Bronchial epithelial cell (primary cell): Measurements from ENCODE around the gene XAGE3. TPM values are rescaled to one million over a fixed set of nuclear protein-coding genes. Genes with fewer than 3 reads are reported as not detected.
"Not testable (repeated sequence)": the region's sequence is repeated elsewhere in the genome, so short reads cannot be mapped to it uniquely, and the experiment has no call there.

Experiments used
- DNase-seq: peaks from one replicate; pipeline ENCODE4 v3.0.0-alpha.2; 2010; ENCODE audit warnings: low read depth
- FAIRE-seq: peaks from 2 replicates; lab custom pipeline; 2011; peaks lifted over from hg19 to GRCh38; lab: Jason Lieb, UNC
- H3K27me3 ChIP-seq: 2 replicates; pipeline ENCODE4 v1.5.1; 2011; ENCODE audit warnings: low read length; ENCODE audit not compliant: control insufficient read depth, insufficient read depth
- H3K36me3 ChIP-seq: 2 replicates; pipeline ENCODE4 v1.5.1; 2011; ENCODE audit warnings: low read length; ENCODE audit not compliant: control insufficient read depth, insufficient read depth
- H3K4me3 ChIP-seq: 2 replicates; pipeline ENCODE4 v1.5.1; 2011; ENCODE audit warnings: mild to moderate bottlenecking, low read depth, low read length, control low read depth
- total RNA-seq: library from RNA; depleted of rRNA; stranded (reverse); fragments of >200 nt; gene quantifications from 2 replicates; pipeline ENCODE4 v1.2.1, GENCODE V29; 2014
- TF ChIP-seq, protein P1 (sequence below): IDR thresholded peaks from 2 replicates; pipeline ENCODE4 v1.5.1; 2011; ENCODE audit warnings: mild to moderate bottlenecking, moderate library complexity, low read length, control low read depth, inconsistent platforms; ENCODE audit not compliant: insufficient read depth, severe bottlenecking

XAGE3 gene, protein sequence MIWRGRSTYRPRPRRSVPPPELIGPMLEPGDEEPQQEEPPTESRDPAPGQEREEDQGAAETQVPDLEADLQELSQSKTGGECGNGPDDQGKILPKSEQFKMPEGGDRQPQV
- total RNA-seq, result not detected in 2 replicates

DNA sequence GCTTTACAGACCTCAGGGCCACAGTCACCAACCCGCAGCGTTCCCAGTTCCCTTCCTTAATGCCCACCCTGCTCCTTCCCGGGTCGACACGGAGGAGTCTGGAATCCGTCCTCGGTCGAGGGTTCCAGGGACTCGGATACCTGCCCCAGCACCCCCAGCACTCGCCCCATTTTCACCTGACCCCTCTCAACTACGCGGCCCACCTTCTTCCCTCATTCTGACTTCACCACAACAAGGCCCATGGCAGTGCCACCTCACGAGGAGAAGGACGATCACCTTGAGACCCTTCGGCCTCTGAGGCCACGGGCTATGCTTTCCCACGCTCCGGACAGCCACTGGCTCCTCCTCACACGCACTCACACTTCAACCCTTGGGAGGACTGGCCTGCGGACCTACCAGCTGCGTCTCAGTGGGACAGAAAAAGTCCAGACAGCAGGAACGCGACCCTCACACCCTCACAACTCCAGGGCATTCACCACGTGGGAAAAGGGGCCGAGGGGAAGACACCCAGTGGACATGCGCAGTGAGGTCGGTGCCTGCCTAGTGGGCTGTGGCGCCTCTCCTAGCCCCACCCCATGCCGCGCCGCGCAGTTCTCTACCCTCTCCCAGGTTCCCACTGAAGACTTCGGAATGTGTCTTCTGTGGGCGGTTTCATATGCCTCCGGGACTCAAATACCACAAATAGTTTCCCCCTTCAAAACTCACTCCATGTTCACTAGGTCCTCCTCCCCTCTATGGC is at the start of gene XAGE3:
Gene XAGE3 (minus strand): TSS at position 474 of the 739 bp plus-strand sequence. CDS start 950 bp downstream, outside the sequence.
- TF ChIP-seq, protein P1, sequence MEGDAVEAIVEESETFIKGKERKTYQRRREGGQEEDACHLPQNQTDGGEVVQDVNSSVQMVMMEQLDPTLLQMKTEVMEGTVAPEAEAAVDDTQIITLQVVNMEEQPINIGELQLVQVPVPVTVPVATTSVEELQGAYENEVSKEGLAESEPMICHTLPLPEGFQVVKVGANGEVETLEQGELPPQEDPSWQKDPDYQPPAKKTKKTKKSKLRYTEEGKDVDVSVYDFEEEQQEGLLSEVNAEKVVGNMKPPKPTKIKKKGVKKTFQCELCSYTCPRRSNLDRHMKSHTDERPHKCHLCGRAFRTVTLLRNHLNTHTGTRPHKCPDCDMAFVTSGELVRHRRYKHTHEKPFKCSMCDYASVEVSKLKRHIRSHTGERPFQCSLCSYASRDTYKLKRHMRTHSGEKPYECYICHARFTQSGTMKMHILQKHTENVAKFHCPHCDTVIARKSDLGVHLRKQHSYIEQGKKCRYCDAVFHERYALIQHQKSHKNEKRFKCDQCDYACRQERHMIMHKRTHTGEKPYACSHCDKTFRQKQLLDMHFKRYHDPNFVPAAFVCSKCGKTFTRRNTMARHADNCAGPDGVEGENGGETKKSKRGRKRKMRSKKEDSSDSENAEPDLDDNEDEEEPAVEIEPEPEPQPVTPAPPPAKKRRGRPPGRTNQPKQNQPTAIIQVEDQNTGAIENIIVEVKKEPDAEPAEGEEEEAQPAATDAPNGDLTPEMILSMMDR, result no peak
- no peak within 1 kb of the TSS for H3K4me3 ChIP-seq
- no peak for FAIRE-seq
- H3K36me3 ChIP-seq, result no peaks in the 10 kb centered on the region
- no peaks in the 10 kb centered on the region for H3K27me3 ChIP-seq
- DNase-seq, result no peak

DNA sequence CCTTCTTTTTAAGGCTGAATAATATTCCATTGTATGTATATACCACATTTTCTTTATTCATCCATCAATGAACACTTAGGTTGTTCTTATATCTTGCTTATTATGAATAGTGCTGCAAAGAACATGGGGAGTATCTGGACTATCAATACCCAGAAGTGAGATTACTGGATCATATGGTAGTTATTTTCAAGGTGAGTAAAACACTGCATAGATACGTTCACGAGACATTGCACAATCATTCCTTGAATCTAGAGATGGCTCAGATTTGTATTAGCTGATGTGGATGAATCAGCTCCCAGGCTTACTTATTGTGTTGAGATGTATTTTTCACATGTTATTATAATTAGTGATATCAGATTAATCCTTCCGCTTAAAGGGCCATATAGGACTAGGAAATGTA is 46.8 kb upstream of the XAGE3 start:
- not testable (repeated sequence) for H3K36me3 ChIP-seq, DNase-seq, FAIRE-seq

DNA sequence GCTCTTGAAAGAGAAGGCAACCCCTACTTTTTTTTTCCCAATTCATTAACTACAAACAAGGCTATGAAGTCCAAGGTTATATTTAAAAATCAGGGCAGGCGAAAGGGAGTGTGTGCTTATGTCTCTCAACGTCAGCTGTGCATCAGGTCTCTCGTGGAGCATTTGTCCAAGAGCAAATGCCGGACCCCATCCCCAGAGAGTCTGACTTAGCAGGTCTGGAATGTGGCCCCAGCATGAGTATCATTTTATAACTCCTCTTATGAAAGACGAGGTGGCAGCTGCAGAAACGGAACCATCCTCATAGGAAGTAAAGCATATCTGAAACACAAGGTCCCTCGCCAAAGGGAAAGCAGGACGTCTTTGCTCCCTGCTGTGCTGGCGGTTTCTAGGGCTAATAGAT is 45.8 kb upstream of the XAGE3 start:
- not testable (repeated sequence) for H3K36me3 ChIP-seq, H3K27me3 ChIP-seq, DNase-seq, FAIRE-seq, H3K4me3 ChIP-seq

More for the DNA sequence above, 46.8 kb upstream of the XAGE3 start:
- not testable (repeated sequence) for H3K27me3 ChIP-seq, H3K4me3 ChIP-seq

DNA sequence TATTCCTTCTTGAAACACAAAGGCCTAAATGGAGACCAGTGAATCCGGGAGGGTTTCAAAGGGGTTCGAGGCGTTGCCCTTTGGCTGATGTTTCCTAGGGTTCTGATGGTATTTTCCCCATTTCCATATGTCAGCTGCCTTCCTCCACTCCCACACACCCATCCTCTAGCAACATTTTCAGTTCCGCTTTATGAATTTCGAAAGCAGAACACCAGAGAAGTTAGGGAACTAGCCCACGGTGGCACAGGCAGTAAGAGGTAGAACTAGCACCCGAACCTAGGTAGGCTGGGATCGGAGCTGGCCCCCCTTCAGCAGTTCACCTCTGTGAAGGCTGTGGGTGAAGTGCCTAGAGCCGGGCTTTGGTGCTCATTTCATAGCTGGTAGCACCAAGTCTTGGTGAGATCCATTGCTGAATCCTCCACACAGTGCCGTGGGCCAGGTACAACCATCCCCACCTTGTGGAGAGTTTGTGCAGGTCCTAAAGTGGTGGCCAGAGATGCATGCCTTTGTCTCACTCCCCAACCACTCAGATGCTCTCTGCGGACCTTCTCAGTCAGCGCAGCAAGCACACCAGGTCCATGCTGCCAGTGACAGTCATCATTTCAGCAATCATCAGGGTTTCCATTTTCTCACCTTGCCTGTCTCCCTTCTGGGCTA is 41.6 kb upstream of the XAGE3 start:
- DNase-seq, H3K27me3 ChIP-seq, H3K36me3 ChIP-seq, H3K4me3 ChIP-seq: not testable (repeated sequence)
- peak; percentile 86 for FAIRE-seq

DNA sequence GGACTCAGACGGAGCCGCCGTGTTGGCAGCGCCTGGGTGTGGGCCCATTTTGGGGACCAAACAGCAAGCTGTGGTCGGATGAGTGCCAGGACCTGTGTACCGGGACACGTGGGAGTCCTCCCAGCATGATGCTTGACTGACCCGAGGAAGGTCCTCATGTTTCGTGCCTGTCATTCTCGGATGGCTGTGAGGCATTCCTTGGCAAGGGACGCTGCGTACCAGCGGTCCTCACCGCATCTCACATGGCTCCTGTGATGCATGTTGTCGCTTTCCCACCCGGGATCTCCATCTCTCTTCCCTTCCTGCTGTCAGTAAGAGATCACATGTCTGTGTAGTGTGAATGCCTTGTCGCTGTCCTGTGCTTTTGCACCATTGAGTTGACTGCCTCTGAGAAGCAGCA is 40.0 kb upstream of the XAGE3 start:
- H3K27me3 ChIP-seq, H3K4me3 ChIP-seq, H3K36me3 ChIP-seq, DNase-seq, FAIRE-seq: not testable (repeated sequence)

DNA sequence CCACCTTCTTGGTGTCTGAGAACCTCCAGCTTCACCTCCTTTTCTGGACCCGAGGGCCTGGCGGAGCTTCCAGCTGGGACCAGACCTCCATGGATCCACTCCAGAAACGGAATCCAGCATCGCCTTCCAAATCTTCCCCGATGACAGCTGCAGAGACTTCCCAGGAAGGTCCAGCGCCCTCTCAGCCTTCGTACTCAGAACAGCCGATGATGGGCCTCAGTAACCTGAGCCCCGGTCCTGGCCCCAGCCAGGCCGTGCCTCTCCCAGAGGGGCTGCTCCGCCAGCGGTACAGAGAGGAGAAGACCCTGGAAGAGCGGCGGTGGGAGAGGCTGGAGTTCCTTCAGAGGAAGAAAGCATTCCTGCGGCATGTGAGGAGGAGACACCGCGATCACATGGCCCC is 39.3 kb upstream of the XAGE3 start:
- not testable (repeated sequence) for H3K27me3 ChIP-seq, DNase-seq, H3K36me3 ChIP-seq, H3K4me3 ChIP-seq, FAIRE-seq

DNA sequence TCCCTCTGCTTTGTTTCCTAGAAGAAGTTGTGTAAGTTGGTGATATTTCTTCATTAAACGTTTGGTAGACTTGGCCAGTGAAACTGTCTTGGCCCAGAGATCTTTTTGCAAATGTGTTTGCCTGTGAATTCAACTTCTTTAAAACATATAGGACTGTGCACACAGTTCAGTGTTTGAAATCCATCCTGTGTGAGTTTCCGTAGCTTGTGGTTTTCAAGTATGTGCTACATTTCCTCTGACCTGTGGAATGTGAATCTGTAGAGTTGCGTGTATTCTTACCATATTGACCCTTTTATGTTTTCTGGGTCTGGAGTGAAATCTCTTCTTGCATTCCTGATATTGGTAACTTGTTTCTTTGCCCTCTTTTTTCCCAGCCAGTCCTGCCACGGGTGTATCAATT is 38.2 kb upstream of the XAGE3 start:
- not testable (repeated sequence) for H3K4me3 ChIP-seq, DNase-seq, H3K36me3 ChIP-seq, H3K27me3 ChIP-seq, FAIRE-seq

DNA sequence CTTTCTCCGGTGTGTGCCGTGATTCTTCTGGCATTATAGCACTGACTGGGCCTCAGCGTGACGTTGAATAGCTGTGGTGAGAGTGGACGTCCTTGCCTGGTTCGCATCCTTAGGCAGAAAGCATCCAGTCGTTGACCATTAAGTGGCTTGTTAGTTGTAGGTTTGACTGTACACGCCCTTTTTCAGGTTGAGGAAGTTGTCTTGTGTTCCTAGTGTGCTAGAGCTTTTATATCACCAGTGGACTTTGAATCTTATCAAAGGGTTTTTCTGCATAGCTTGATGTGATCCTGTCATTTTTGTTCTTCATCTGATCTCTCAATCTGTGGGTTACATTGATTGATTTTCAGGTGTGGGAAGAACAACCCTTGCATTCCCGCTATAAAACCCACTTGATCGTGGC is 37.6 kb upstream of the XAGE3 start:
- not testable (repeated sequence) for DNase-seq, H3K36me3 ChIP-seq, FAIRE-seq

DNA sequence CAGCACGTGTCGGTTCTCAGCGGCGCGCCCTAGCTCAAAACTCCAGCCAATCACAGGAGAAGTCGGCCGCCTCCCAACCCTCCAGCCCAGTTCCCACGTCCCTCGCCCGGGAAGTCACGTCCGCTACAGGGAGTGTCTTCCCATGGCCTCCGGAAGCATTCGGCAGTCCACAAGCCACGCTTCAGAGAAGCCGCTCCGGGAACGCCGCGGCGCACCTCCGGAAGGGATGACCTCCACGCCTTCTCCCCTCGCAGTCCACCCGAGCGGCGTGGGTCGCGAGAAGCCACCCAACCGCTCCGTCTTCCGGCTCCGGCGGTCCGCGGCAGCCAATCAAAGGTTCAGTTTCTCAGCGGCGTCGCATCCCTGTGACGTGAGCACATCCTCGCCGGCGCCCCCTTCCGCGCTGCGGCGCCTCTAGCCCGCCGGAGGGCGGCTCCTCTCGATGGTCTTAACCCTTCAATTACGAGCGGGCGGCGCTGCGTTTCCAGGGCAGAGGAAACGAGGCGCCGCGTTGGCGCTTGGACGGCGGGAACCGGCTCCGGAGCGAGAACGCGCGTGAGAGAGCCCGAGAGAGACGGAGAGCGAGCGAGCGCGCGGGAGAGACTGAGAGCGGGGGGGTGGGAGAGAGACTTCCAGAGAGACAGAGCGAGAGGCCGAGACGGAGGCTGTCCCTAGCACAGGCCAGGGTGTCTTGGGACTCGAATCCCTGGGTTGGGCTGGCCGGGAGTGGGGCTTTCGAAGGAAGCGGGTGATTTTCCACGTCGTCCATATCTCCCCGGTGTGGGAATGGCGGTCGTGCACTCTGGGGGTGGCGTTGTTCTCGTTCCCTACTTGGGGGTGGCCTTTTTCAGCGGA is 29.2 kb upstream of the XAGE3 start, which contains the start of gene FAM156B:
Gene FAM156B (plus strand): TSS at position 476 of the 855 bp plus-strand sequence. CDS start 9,896 bp downstream, outside the sequence.
- not testable (repeated sequence) for H3K36me3 ChIP-seq, FAIRE-seq, DNase-seq, H3K27me3 ChIP-seq, H3K4me3 ChIP-seq

More for the DNA sequence above, 37.6 kb upstream of the XAGE3 start:
- H3K4me3 ChIP-seq, H3K27me3 ChIP-seq: not testable (repeated sequence)

DNA sequence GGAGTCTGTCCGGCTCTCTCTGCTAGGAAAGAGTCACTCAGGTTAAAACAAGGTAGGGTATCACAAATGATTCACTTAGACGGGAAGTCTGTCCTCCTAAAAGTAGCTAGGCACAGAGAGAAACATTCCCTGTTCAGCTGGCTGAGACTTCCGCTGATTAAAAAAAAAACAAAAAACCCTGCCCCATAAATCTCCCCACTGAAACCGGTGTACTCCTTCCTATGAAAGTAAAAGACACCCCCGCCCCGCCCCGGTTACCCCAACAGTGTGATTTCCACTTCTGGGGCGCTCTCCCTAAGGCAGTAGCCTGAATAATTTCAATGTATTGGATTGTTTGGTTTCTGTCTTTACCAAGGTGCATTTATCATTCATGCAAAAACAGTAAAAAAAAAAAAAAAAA is 28.6 kb upstream of the XAGE3 start:
- not testable (repeated sequence) for H3K27me3 ChIP-seq, H3K4me3 ChIP-seq, DNase-seq, H3K36me3 ChIP-seq, FAIRE-seq

DNA sequence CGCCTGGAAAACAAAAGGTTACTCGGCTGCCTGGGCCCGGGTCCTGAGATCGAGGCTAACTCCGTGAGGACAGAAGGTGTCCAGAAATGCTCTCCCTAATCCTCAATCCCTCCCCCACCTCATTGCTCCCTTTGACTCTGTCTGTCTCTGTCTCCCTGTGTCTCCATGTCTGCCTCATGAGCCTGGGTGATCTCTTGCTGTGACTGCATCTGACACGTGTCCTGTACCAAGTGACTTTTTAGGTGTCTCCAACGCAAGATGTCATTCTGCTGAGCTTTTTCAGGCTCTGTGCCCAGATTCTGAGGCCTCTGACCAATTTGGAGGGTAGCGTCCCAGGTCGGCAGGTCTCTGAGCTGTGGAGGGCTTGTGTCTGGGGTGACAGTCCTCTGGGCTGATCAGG is 20.2 kb upstream of the XAGE3 start:
- H3K36me3 ChIP-seq, DNase-seq, H3K4me3 ChIP-seq, H3K27me3 ChIP-seq, FAIRE-seq: not testable (repeated sequence)

DNA sequence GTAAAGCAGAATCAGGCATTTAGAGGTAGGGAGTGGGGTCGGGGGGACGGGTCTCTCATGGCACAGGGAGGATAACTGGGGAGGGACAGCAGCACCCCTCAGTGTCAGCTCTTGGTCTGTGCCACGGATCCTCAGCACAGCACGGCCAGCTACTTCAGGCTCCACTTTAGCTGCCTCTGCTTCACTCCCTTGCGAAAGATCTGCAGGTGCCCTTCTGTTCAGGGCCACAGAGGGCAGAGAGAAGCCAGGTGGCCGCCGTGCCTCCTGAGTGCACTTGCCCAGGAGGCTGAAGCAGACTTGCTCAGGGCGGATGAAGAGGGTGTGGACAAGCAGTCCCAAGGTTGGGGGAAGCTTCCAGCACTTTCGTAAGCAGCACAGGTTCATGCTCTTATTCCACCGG is 19.6 kb upstream of the XAGE3 start:
- not testable (repeated sequence) for DNase-seq, H3K36me3 ChIP-seq, H3K4me3 ChIP-seq, H3K27me3 ChIP-seq
- peak; percentile 23 for FAIRE-seq
